Right lobe of liver (tissue), 6 donors: ENCODE results near the gene BMP7. TPM values are rescaled to one million over a fixed set of nuclear protein-coding genes. Genes with fewer than 3 reads are reported as not detected.

Experiments used
- ATAC-seq, 4 donors: fragments of 200-7000 bp; cut with Tn5 transposase; one replicate each; pipeline ENCODE4 v1.9.1; 2020; ENCODE audit warnings: mild to moderate bottlenecking in 4 of 4, moderate library complexity in 4 of 4
- DNase-seq, 3 donors: peaks; one replicate each; pipeline ENCODE4 v3.0.0-alpha.2; 2020
- H3K27ac ChIP-seq, 3 donors: fragments of 200-600 bp; one replicate each; pipeline ENCODE4 v1.8.0; 2022
- H3K27me3 ChIP-seq, 2 donors: fragments of 200-600 bp; one replicate each; pipeline ENCODE4 v1.8.0; 2022
- H3K36me3 ChIP-seq, 4 donors: fragments of 200-600 bp; sonication (generic) in 1 of 4; one replicate each; pipeline versions ENCODE4 v1.5.1 to v1.8.0; 2017 to 2022; ENCODE audit warnings: control low read depth in 1 of 4
- H3K4me1 ChIP-seq, 4 donors: fragments of 200-600 bp; sonication (generic) in 1 of 4; one replicate each; pipeline versions ENCODE4 v1.5.1 to v1.8.0; 2017 to 2022; ENCODE audit warnings: control low read depth in 1 of 4
- H3K4me3 ChIP-seq, 3 donors: fragments of 200-600 bp; one replicate each; pipeline ENCODE4 v1.8.0; 2022
- H3K9me3 ChIP-seq, 4 donors: fragments of 200-600 bp; sonication (generic) in 1 of 4; one replicate each; pipeline versions ENCODE4 v1.5.1 to v1.8.0; 2017 to 2022; ENCODE audit warnings: control low read depth in 1 of 4
- CTCF ChIP-seq, 4 donors: fragments of 200-600 bp in 3 of 4; fragments of 450-650 bp in 1 of 4; IDR thresholded peaks; one replicate each; pipeline versions ENCODE4 v1.5.1 to v1.8.0; 2016 to 2022; ENCODE audit warnings: antibody characterized with exemption in 4 of 4, mild to moderate bottlenecking in 2 of 4
- POLR2A ChIP-seq: fragments of 450-650 bp; IDR thresholded peaks from one replicate; pipeline ENCODE4 v1.6.1; 2017; ENCODE audit warnings: antibody characterized with exemption, mild to moderate bottlenecking
- WGBS: methylation state at CpG from one replicate; pipeline ENCODE4 v1.1.6; 2018; ENCODE audit warnings: low coverage, low lambda C conversion rate; ENCODE audit not compliant: insufficient coverage; ENCODE audit errors: missing lambda C conversion rate; 5-methylcytosine and 5-hydroxymethylcytosine counted together
- intact Hi-C, 2 donors: fragments of 100-400 bp; cut with DNase I; formaldehyde crosslinking; loops; one replicate each; pipeline versions ENCODE4 v1.11.2 to v1.14.1; 2022
- total RNA-seq, 6 experiments: library from RNA; depleted of rRNA in 2 of 6; stranded (reverse); fragments of >200 nt in 2 of 6; fragmentation: NEBNext Ultra II Directional in 3 of 6; extraction: Animal tissue kit (Norgen Biotek cat#: 25700) in 3 of 6; gene quantifications; one replicate each; pipeline versions ENCODE4 v1.1.0 to v1.2.4, GENCODE V29; 2016 to 2023
- donor health status: DM: no; HTN: yes; CAD: no.
- donor health status: DM: no; HTN: no; CAD: no.
- donor health status: DM: no; HTN: no; CAD: no.
- donor health status: DM: no; HTN: yes; CAD: no.
- donor health status: DM: no; HTN: yes; CAD: no.

The BMP7 gene
- total RNA-seq, 6 experiments from 2014 or later: not detected

DNA sequence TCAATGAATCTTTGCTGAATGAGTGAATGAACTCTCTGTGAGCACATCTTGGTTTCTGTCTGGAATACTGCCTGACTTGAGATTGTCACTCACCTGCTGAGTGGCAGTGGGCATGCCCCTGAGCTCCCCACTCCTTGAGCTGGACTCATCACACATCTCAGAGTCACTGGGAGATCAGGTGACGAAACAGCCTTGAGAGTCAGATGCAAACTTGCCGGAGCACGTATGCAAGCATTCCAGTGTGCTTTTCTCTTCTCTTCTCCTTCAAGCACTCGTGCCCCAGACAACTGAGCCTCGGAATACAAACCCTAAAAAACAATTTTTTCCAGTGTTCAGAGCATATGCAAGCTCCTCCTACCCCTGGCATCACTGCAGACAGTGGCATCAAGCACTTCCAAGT is 9.4 kb upstream of the BMP7 start:
- no peak for DNase-seq
- Histone ChIP-seq H3K27me3 (no peaks in the 10 kb centered on the region), H3K9me3 (no peaks in the 10 kb centered on the region), H3K4me3 (no peak overlapping the region), H3K4me1 (no peaks in the 10 kb centered on the region), H3K36me3 (no peaks in the 10 kb centered on the region), H3K27ac (no peak overlapping the region)
- no peak for ATAC-seq
- intact Hi-C loops: no loop called here
- WGBS: 0% methylated on average over 2 of the region's 5 CpGs
- no peak for TF ChIP-seq CTCF (IDR thresholded peaks at IDR 0.05)
- no peak for TF ChIP-seq POLR2A

- intact Hi-C loops: no loop called here
- ATAC-seq (no peak), DNase-seq (no peak)
These were observed 8.9 kb upstream of the BMP7 start for GRCh38 chr20:57275334-57275733.

GRCh38 chr20:57274846-57275245 is 8.4 kb upstream of the BMP7 start:
- Histone ChIP-seq H3K36me3 (no peaks in the 10 kb centered on the region), H3K27me3 (no peaks in the 10 kb centered on the region), H3K9me3 (no peaks in the 10 kb centered on the region), H3K4me3 (no peak overlapping the region), H3K4me1 (no peaks in the 10 kb centered on the region), H3K27ac (no peak overlapping the region)
- WGBS: 52% methylated on average over 4 of the region's 4 CpGs
- DNase-seq (no peak), ATAC-seq (no peak)
- intact Hi-C loops: no loop called here
- TF ChIP-seq POLR2A: no peak
- no peak for TF ChIP-seq CTCF (IDR thresholded peaks at IDR 0.05)

More at GRCh38 chr20:57275334-57275733, 8.9 kb upstream of the BMP7 start:
- Histone ChIP-seq H3K27ac (no peak overlapping the region), H3K36me3 (no peaks in the 10 kb centered on the region), H3K27me3 (no peaks in the 10 kb centered on the region), H3K4me3 (no peak overlapping the region), H3K4me1 (no peaks in the 10 kb centered on the region), H3K9me3 (no peaks in the 10 kb centered on the region)
- no peak for TF ChIP-seq POLR2A
- TF ChIP-seq CTCF (IDR thresholded peaks at IDR 0.05): no peak
- WGBS: 69% methylated on average over 2 of the region's 3 CpGs

GRCh38 chr20:57274299-57274698 is 7.9 kb upstream of the BMP7 start:
- TF ChIP-seq CTCF (IDR thresholded peaks at IDR 0.05) (no peak), POLR2A (no peak)
- H3K4me3 ChIP-seq: no peak overlapping the region
- intact Hi-C loops: no loop called here
- H3K27me3 ChIP-seq: no peaks in the 10 kb centered on the region
- no peaks in the 10 kb centered on the region for H3K9me3 ChIP-seq
- DNase-seq (no peak), ATAC-seq (no peak)
- 43% methylated on average over 1 of the region's 3 CpGs for WGBS
- H3K36me3 ChIP-seq: no peaks in the 10 kb centered on the region
- H3K4me1 ChIP-seq: no peaks in the 10 kb centered on the region
- H3K27ac ChIP-seq: no peak overlapping the region
